Pancreas (tissue), 10 donors: Measurements from ENCODE around the gene PRR11. TPM values are rescaled to one million over a fixed set of nuclear protein-coding genes. Genes with fewer than 3 reads are reported as not detected.

ENCODE experiments used
- ATAC-seq, 4 donors: fragments of 200-7000 bp; cut with Tn5 transposase; one replicate each; pipeline versions ENCODE4 v1.8.0 to v1.9.1; 2020; ENCODE audit warnings: mild to moderate bottlenecking in 4 of 4, moderate library complexity in 4 of 4
- DNase-seq, 6 donors: peaks; one replicate each; pipeline ENCODE4 v3.0.0-alpha.2; 2020
- FAIRE-seq: peaks from 2 replicates; lab custom pipeline; 2012; peaks lifted over from hg19 to GRCh38; lab: Jason Lieb, UNC
- H3K27ac ChIP-seq, 4 donors: fragments of 200-600 bp; sonication (generic); 1 replicate in 3 of 4; 2 replicates in 1 of 4; pipeline versions ENCODE4 v1.5.0 to v1.8.0; 2020
- H3K27me3 ChIP-seq, 4 donors: fragments of 200-600 bp; one replicate each; pipeline ENCODE4 v1.8.0; 2021
- H3K36me3 ChIP-seq, 3 donors: fragments of 200-600 bp; sonication (generic) in 1 of 3; one replicate each; pipeline versions ENCODE4 v1.5.0 to v1.8.0; 2020 to 2021
- H3K4me1 ChIP-seq, 3 donors: fragments of 200-600 bp; one replicate each; pipeline ENCODE4 v1.8.0; 2021
- H3K4me3 ChIP-seq, 4 donors: fragments of 200-600 bp; sonication (generic) in 2 of 4; one replicate each; pipeline versions ENCODE4 v1.5.0 to v1.8.0; 2020 to 2021
- H3K9me3 ChIP-seq, 4 donors: fragments of 200-600 bp; one replicate each; pipeline ENCODE4 v1.8.0; 2021
- CTCF ChIP-seq, 4 donors: fragments of 200-600 bp; sonication (generic) in 3 of 4; IDR thresholded peaks; one replicate each; pipeline versions ENCODE4 v1.5.0 to v1.8.0; 2021; ENCODE audit warnings: antibody characterized with exemption in 4 of 4
- WGBS, 2 donors: extraction: QIAGEN DNeasy Blood & Tissue Kit; methylation state at CpG; one replicate each; pipeline ENCODE4 v1.1.7; 2013; 5-methylcytosine and 5-hydroxymethylcytosine counted together
- intact Hi-C, 3 donors: fragments of 100-400 bp; cut with DNase I; formaldehyde crosslinking; loops; one replicate each; pipeline versions ENCODE4 v1.11.1 to v1.14.2; 2022
- microRNA-seq, 2 donors: library from miRNA; unstranded; fragments of <30 nt; microRNA quantifications; one replicate each; pipeline versions ENCODE4 to v1.1.0, GENCODE V29; 2019 to 2020
- polyA plus RNA-seq, 2 donors: library from polyadenylated mRNA; stranded (reverse); fragments of 200-250 nt; gene quantifications; one replicate each; pipeline ENCODE4 v1.2.3, GENCODE V29; 2013
- total RNA-seq, 6 donors: library from RNA; stranded (reverse); fragmentation: NEBNext Ultra II Directional in 4 of 6; extraction: Animal tissue kit (Norgen Biotek cat#: 25700) in 4 of 6; gene quantifications; one replicate each; pipeline versions ENCODE4 v1.2.1 to v1.2.4, GENCODE V29; 2021 to 2023
- donor health status: healthy with polysubstance abuse.
- donor health status: DM: no; HTN: no; CAD: no; lungs with moderate emphysema.
- donor health status: DM: no; HTN: no; CAD: no.
- donor health status: control.
- donor health status: control.
- donor health status: Bipolar disorder and iron deficiency.
- donor health status: DM: yes; HTN: yes; CAD: no.
- donor health status: DM: no; HTN: no; CAD: no.
- donor health status: DM: no; HTN: no; CAD: no.
- donor health status: DM: yes; HTN: yes; CAD: no.

The PRR11 gene
- total and polyA plus RNA-seq, 8 donors = 0.08 to 1.5 (median 0.53) TPM

- no peak overlapping the region for H3K4me3 ChIP-seq
- DNase-seq (no peak), FAIRE-seq (no peak), ATAC-seq (no peak)
- no peaks in the 10 kb centered on the region for H3K27me3 ChIP-seq
- no peaks in the 10 kb centered on the region for H3K9me3 ChIP-seq
- H3K4me1 ChIP-seq = no peaks in the 10 kb centered on the region
- TF ChIP-seq CTCF (IDR thresholded peaks at IDR 0.05) = no peak
- intact Hi-C loops = no loop called here
- no peaks in the 10 kb centered on the region for H3K36me3 ChIP-seq
- H3K27ac ChIP-seq = no peak overlapping the region
These were observed 79.1 kb downstream of the PRR11 start for GRCh38 chr17:59234631-59235030.

GRCh38 chr17:59238906-59239305 lies 83.4 kb downstream of the PRR11 start:
- TF ChIP-seq CTCF (IDR thresholded peaks at IDR 0.05) = no peak
- Histone ChIP-seq H3K27ac (no peak overlapping the region), H3K27me3 (no peaks in the 10 kb centered on the region), H3K4me3 (no peak overlapping the region), H3K36me3 (no peaks in the 10 kb centered on the region), H3K9me3 (no peaks in the 10 kb centered on the region), H3K4me1 (no peaks in the 10 kb centered on the region)
- intact Hi-C loops = no loop called here
- DNase-seq (no peak), ATAC-seq (no peak), FAIRE-seq (no peak)
- WGBS, 2 donors = 77 to 84% methylated on average over 2 of the region's 2 CpGs

GRCh38 chr17:59244081-59244480 lies 88.5 kb downstream of the PRR11 start:
- no peak for ATAC-seq
- no peak for TF ChIP-seq CTCF (IDR thresholded peaks at IDR 0.05)
- Histone ChIP-seq H3K27me3 (no peaks in the 10 kb centered on the region), H3K36me3 (no peaks in the 10 kb centered on the region), H3K27ac (no peak overlapping the region), H3K4me1 (no peaks in the 10 kb centered on the region), H3K9me3 (no peaks in the 10 kb centered on the region), H3K4me3 (no peak overlapping the region)
- DNase-seq = no peak
- intact Hi-C loops = no loop called here
- WGBS, 2 donors = 88 to 91% methylated on average over 6 of the region's 6 CpGs
- FAIRE-seq = no peak

Small RNA genes within 50 kb of the gene (microRNA-seq; reads per million reads assigned to microRNA genes)
- gene MIR301A = 55.7 to 146 reads per million in 2 donors
- 353 to 1,125 reads per million in 2 donors for gene MIR454

Other genes with a start within 250 kb of the PRR11 start
- 10 to 100 TPM in 2 of 6 donors, 1 to 10 TPM in 4; 4.2 to 11.6 (median 6.6) TPM for gene TRIM37, start 48.9 kb upstream of the PRR11 start, total RNA-seq
- gene TRIM37, start 48.9 kb upstream of the PRR11 start, polyA plus RNA-seq = 1 to 10 TPM; 3.9 to 7.8 TPM
- 10 to 100 TPM in 4 of 6 donors, 1 to 10 TPM in 2; 7.6 to 15.7 (median 11.4) TPM for gene SKA2, start 560 bp upstream of the PRR11 start, total RNA-seq
- 10 to 100 TPM; 15.4 to 19.5 TPM for gene SKA2, start 560 bp upstream of the PRR11 start, polyA plus RNA-seq
- 1 to 10 TPM; 3.0 to 6.4 (median 4.2) TPM for gene SMG8, start 54.3 kb downstream of the PRR11 start, total RNA-seq
- 1 to 10 TPM; 1.2 to 3.4 TPM for gene SMG8, start 54.3 kb downstream of the PRR11 start, polyA plus RNA-seq
- gene GDPD1, start 64.8 kb downstream of the PRR11 start, total RNA-seq = 1 to 10 TPM in 4 of 6 donors, under 1 TPM in 2; 0.60 to 2.4 (median 1.4) TPM
- 1 to 10 TPM in 1 of 2 donors, under 1 TPM in 1; 0.53 to 1.2 TPM for gene GDPD1, start 64.8 kb downstream of the PRR11 start, polyA plus RNA-seq
- 10 to 100 TPM in 5 of 6 donors, 1 to 10 TPM in 1; 9.1 to 28.7 (median 13.6) TPM for gene YPEL2, start 175.9 kb downstream of the PRR11 start, total RNA-seq
- 1 to 10 TPM; 6.7 to 8.7 TPM for gene YPEL2, start 175.9 kb downstream of the PRR11 start, polyA plus RNA-seq